Thyroid gland (tissue), 4 donors: ENCODE results near the gene RGS9. TPM values are rescaled to one million over a fixed set of nuclear protein-coding genes. Genes with fewer than 3 reads are reported as not detected.

Experiments used
- DNase-seq, 2 donors: peaks; one replicate each; pipeline ENCODE4 v3.0.0-alpha.2; 2019
- H3K27ac ChIP-seq, 3 donors: fragments of 200-600 bp; sonication (generic); 1 replicate in 2 of 3; 2 replicates in 1 of 3; pipeline ENCODE4 v1.5.1; 2016 to 2019; ENCODE audit warnings: mild to moderate bottlenecking in 1 of 3, moderate library complexity in 1 of 3
- H3K27me3 ChIP-seq: fragments of 200-600 bp; sonication (generic); one replicate; pipeline ENCODE4 v1.5.1; 2019
- H3K36me3 ChIP-seq, 2 donors: fragments of 200-600 bp; sonication (generic); one replicate each; pipeline ENCODE4 v1.5.1; 2016 to 2019
- H3K4me1 ChIP-seq, 2 donors: fragments of 200-600 bp; sonication (generic); one replicate each; pipeline ENCODE4 v1.5.1; 2017 to 2019
- H3K4me3 ChIP-seq, 3 donors: fragments of 200-600 bp; sonication (generic); replicated peaks in 1 of 3; 1 replicate in 2 of 3; 2 replicates in 1 of 3; pipeline ENCODE4 v1.5.1; 2016; ENCODE audit warnings: mild to moderate bottlenecking in 1 of 3
- H3K9me3 ChIP-seq: fragments of 200-600 bp; sonication (generic); one replicate; pipeline ENCODE4 v1.5.1; 2017
- POLR2A ChIP-seq, 2 donors: fragments of 450-650 bp; IDR thresholded peaks; one replicate each; pipeline ENCODE4 v1.6.1; 2017; ENCODE audit warnings: antibody characterized with exemption in 2 of 2, mild to moderate bottlenecking in 2 of 2, moderate library complexity in 1 of 2
- WGBS, 2 donors: methylation state at CpG; one replicate each; pipeline ENCODE4 v1.1.5; 2017; 5-methylcytosine and 5-hydroxymethylcytosine counted together
- intact Hi-C: fragments of 100-400 bp; cut with DNase I; formaldehyde crosslinking; loops from one replicate; pipeline ENCODE4 v1.15.1; 2023
- total RNA-seq, 4 donors: library from RNA; depleted of rRNA; stranded (reverse); fragments of >200 nt; gene quantifications; one replicate each; pipeline ENCODE4 v1.2.3, GENCODE V29; 2016
- TF ChIP-seq, protein P1 (sequence below), 6 experiments: fragments of 200-600 bp in 3 of 6; fragments of 450-650 bp in 3 of 6; sonication (generic) in 3 of 6; IDR thresholded peaks; one replicate each; pipeline ENCODE4 v1.5.1; 2016 to 2019; ENCODE audit warnings: antibody characterized with exemption in 6 of 6, mild to moderate bottlenecking in 2 of 6, inconsistent platforms in 1 of 6, moderate library complexity in 1 of 6

The RGS9 gene
- total RNA-seq, 4 donors from 2014 or later: 6.0 to 15.5 (median 6.7) TPM

DNA sequence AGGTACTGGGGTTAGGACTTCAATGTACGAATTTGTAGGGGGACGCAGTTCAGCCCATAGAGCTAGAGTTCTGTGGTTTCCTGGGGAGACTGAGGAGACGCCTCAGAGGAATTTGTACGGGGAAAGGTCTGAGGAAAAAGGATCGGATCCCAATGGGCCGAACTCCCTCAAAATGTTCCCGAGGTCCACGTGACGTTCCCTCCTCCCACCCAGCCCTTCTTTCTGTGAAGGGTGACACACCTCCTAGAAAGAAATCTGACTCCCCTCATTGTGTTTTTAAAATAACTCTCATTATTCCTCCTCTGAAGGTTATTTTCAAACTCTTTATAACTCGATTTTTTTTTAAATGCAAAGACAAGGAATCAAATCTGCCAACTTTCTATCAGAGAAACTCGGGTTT, 8.6 kb downstream of the RGS9 start:
- no peaks in the 10 kb centered on the region for H3K4me1 ChIP-seq
- H3K4me3 ChIP-seq: no peak overlapping the region
- H3K9me3 ChIP-seq: no peaks in the 10 kb centered on the region
- TF ChIP-seq POLR2A (IDR thresholded peaks at IDR 0.05): no peak
- TF ChIP-seq, protein P1, sequence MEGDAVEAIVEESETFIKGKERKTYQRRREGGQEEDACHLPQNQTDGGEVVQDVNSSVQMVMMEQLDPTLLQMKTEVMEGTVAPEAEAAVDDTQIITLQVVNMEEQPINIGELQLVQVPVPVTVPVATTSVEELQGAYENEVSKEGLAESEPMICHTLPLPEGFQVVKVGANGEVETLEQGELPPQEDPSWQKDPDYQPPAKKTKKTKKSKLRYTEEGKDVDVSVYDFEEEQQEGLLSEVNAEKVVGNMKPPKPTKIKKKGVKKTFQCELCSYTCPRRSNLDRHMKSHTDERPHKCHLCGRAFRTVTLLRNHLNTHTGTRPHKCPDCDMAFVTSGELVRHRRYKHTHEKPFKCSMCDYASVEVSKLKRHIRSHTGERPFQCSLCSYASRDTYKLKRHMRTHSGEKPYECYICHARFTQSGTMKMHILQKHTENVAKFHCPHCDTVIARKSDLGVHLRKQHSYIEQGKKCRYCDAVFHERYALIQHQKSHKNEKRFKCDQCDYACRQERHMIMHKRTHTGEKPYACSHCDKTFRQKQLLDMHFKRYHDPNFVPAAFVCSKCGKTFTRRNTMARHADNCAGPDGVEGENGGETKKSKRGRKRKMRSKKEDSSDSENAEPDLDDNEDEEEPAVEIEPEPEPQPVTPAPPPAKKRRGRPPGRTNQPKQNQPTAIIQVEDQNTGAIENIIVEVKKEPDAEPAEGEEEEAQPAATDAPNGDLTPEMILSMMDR (IDR thresholded peaks at IDR 0.05): no peak
- DNase-seq: no peak
- intact Hi-C loops: no loop called here
- H3K36me3 ChIP-seq: no peaks in the 10 kb centered on the region
- 76 to 82% methylated on average over 11 of the region's 11 CpGs for WGBS, 2 donors
- no peaks in the 10 kb centered on the region for H3K27me3 ChIP-seq
- no peak overlapping the region for H3K27ac ChIP-seq

DNA sequence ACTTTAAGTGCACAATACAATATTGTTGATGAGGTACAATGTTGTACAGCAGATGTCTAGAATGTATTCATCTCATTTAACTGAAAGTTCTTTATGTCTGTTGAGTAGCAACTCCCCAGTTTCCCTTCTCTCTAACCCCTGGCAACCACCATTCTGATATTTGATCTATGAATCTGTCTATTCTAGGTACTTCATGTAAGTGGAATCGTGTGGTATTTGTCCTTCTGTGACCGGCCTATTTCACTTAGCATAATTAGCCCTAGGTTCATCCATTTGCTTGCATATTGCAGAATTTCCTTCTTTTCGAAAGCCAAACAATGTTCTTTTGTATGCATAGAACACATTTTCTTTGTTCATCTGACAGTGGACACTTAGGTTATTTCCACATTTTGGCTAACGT, 10.8 kb downstream of the RGS9 start:
- H3K4me3 ChIP-seq: no peak overlapping the region
- no peaks in the 10 kb centered on the region for H3K27me3 ChIP-seq
- H3K36me3 ChIP-seq: no peaks in the 10 kb centered on the region
- WGBS, 2 donors: 94% methylated on average over 4 of the region's 4 CpGs
- H3K27ac ChIP-seq: no peak overlapping the region
- DNase-seq: no peak
- intact Hi-C loops: no loop called here
- TF ChIP-seq, protein P1 (IDR thresholded peaks at IDR 0.05): no peak
- no peak for TF ChIP-seq POLR2A (IDR thresholded peaks at IDR 0.05)
- H3K9me3 ChIP-seq: no peaks in the 10 kb centered on the region
- H3K4me1 ChIP-seq: no peaks in the 10 kb centered on the region

DNA sequence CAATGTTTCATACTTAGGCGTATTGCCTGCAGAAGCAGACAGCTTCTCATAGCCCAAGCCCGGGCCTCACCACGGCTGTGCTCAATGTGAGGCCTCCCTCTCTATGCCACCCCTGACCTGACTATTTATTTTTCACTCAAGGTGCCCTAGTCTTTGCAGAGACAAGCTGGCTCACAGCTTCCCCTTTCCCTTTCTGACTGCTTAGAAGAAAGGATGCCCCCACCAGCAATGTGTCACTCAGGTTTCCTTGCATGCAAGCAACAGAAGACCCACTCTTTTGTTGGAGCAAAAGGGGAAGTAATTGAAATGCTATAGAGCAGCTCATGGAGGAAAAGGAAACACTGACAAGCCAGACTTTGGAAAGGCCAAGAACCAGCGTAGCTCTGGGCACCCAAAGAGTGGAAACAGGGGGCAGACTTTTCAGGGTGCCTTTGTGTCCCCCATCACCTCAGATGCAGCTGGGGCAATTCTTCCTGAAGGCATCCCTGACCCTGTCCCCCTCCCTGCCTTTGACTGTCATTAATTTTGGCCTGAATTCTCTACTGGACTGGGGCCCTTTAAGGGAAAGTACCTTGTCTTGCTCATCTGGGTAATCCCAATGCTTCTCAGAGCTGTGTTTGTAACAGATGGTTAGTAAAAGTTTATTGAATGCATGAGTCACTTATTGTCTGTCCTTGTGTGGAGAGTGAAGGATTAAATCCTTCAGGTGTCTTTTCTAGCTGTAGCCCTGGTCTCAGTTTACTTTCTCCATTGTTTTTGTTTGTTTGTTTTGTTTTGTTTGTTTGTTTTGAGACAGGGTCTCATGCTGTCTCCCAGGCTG, 17.8 kb downstream of the RGS9 start:
- no peaks in the 10 kb centered on the region for H3K4me1 ChIP-seq
- H3K9me3 ChIP-seq: no peaks in the 10 kb centered on the region
- no peak overlapping the region for H3K27ac ChIP-seq
- 71 to 80% methylated on average over 4 of the region's 4 CpGs for WGBS, 2 donors
- no peak for DNase-seq
- H3K27me3 ChIP-seq: no peaks in the 10 kb centered on the region
- no peak for TF ChIP-seq POLR2A (IDR thresholded peaks at IDR 0.05)
- TF ChIP-seq, protein P1 (IDR thresholded peaks at IDR 0.05): no peak
- intact Hi-C loops: no loop called here
- no peaks in the 10 kb centered on the region for H3K36me3 ChIP-seq
- no peak overlapping the region for H3K4me3 ChIP-seq

DNA sequence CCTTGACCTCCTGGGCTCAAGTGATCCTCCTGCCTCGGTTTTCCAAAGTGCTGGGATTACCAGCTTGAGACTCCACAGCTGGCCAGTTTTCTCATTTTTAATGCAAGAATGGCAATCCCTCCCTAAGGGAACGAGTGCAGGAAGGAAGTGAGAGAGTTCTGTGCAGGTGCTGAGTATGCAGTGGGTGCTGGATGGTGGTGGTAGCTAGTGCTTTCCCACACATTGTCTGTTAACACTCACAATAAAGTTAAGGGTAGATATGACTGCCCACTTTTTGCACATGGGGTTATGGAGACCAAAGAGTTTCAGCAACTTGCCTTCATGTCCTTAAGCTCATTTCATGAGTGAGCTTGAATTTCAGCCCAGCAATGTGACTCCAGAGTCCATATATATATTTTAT, 18.5 kb downstream of the RGS9 start:
- TF ChIP-seq, protein P1 (IDR thresholded peaks at IDR 0.05): no peak
- no peak for TF ChIP-seq POLR2A (IDR thresholded peaks at IDR 0.05)
- intact Hi-C loops: no loop called here
- no peaks in the 10 kb centered on the region for H3K4me1 ChIP-seq
- 57 to 63% methylated on average over 2 of the region's 2 CpGs for WGBS, 2 donors
- H3K4me3 ChIP-seq: no peak overlapping the region
- H3K9me3 ChIP-seq: no peaks in the 10 kb centered on the region
- no peaks in the 10 kb centered on the region for H3K27me3 ChIP-seq
- H3K36me3 ChIP-seq: no peaks in the 10 kb centered on the region
- no peak overlapping the region for H3K27ac ChIP-seq
- DNase-seq: no peak

DNA sequence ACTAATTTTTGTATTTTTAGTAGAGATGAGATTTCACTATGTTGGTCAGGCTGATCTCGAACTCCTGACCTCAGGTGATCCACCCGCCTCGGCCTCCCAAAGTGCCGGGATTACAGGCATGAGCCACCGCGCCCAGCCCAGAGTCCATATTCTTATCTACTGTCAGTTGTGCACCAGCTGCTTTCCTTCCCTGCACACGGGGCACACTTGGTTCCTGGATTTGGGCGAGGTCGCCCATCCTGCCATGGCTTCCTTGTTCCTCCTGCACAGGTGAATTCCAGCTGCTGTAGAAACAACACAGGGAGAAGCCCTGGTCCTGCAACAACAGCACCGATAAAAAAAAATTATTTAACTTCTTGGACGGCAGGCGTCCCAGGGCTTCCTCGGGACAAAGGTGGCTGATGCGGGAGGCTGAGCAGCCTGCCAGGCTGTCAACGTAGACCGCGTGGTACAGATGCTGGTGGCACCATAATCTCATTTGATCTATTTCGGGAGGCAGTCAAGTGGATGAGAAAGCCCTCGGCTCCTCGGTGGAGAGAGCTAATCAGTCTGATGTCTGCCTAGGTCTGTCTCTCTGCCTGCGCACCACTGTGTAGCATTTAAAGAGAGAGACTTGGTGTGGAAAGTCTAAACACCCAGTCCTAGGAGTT, 19.1 kb downstream of the RGS9 start:
- Histone ChIP-seq H3K27ac (no peak overlapping the region), H3K9me3 (no peaks in the 10 kb centered on the region), H3K4me3 (no peak overlapping the region), H3K4me1 (no peaks in the 10 kb centered on the region), H3K36me3 (no peaks in the 10 kb centered on the region), H3K27me3 (no peaks in the 10 kb centered on the region)
- no peak for DNase-seq
- intact Hi-C loops: no loop called here
- WGBS, 2 donors: 83 to 85% methylated on average over 20 to 21 of the region's 21 CpGs
- TF ChIP-seq, protein P1 (IDR thresholded peaks at IDR 0.05): no peak
- TF ChIP-seq POLR2A (IDR thresholded peaks at IDR 0.05): no peak
